ENCODE data around the gene C5AR2.

C5AR2 gene

DNA sequence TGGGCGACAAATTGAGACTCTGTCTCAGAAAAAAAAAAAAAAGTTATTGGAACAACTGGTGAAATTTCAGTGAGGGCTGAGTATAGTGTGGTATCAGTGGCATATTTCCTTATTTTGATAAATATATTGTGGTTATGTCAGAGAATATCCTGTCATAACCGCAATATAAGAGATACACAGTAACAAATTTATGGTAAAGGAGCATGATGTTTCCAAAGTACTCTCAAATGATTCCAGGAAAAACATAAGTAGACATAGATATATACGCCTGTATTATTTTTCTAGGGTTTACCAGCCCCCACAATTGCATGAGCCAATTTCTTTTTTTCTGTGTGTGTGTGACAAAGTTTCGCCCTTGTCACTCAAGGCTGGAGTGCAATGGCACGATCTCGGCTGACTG lies 28.0 kb upstream of the C5AR2 start:
- DNase-seq, result no peak
- no peaks in the 10 kb centered on the region for H3K4me1 ChIP-seq
- no peak overlapping the region for H3K4me3 ChIP-seq (ENCODE audit: low read depth, low read length)
- TF ChIP-seq, protein P1, sequence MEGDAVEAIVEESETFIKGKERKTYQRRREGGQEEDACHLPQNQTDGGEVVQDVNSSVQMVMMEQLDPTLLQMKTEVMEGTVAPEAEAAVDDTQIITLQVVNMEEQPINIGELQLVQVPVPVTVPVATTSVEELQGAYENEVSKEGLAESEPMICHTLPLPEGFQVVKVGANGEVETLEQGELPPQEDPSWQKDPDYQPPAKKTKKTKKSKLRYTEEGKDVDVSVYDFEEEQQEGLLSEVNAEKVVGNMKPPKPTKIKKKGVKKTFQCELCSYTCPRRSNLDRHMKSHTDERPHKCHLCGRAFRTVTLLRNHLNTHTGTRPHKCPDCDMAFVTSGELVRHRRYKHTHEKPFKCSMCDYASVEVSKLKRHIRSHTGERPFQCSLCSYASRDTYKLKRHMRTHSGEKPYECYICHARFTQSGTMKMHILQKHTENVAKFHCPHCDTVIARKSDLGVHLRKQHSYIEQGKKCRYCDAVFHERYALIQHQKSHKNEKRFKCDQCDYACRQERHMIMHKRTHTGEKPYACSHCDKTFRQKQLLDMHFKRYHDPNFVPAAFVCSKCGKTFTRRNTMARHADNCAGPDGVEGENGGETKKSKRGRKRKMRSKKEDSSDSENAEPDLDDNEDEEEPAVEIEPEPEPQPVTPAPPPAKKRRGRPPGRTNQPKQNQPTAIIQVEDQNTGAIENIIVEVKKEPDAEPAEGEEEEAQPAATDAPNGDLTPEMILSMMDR (IDR thresholded peaks at IDR 0.05; ENCODE audit: low read depth, low read length), result no peak
- no peaks in the 10 kb centered on the region for H3K36me3 ChIP-seq
- no peaks in the 10 kb centered on the region for H3K9me3 ChIP-seq
- H3K27me3 ChIP-seq, result peaks cover 2% of the 10 kb centered on the region

DNA sequence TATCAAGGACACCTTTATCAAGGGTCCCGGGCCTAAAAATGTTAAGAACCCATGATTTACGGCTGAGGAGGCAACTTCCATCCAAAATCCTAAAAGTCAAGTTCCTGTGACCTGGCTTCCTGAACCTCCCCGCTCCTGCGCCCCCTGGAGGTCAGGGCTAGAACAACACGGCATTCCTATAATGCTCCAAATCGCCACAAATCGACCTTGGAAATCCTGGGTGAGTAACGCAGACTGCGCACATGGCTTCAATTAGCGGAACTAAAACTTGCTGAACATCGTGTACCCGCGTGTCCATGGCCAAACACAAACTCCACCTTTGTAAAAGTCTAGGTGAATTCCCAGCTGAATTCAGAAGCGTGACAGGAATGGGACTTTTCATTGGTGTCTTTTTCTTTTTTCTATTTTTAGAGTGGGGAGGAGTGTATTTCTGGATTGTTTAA lies 26.6 kb upstream of the C5AR2 start:
- H3K27me3 ChIP-seq, result peaks cover 12% of the 10 kb centered on the region
- no peaks in the 10 kb centered on the region for H3K9me3 ChIP-seq
- no peaks in the 10 kb centered on the region for H3K36me3 ChIP-seq
- TF ChIP-seq, protein P1 (IDR thresholded peaks at IDR 0.05; ENCODE audit: low read depth, low read length), result peak; percentile 99
- H3K4me1 ChIP-seq, result no peaks in the 10 kb centered on the region
- H3K4me3 ChIP-seq (ENCODE audit: low read depth, low read length), result no peak overlapping the region
- DNase-seq, result peak; percentile 74

DNA sequence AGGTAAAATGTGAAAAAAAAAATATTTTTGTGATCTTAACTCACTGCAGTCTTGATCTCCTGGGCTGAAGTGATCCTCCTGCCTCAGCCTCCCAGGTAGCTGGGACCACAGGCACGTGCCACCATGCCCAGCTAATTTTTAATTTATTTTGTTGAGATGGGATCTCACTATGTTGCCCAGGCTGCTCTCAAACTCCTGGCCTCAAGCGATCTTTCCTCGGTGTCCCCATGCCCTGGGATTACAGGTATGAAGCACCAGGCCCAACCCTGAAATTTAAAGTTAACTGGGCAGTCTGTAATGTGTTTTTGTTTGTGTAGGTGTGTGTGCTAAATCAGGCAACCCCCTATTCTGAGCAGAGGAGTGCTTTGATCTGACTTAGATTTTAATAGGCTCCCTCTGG lies 25.7 kb upstream of the C5AR2 start:
- TF ChIP-seq, protein P1 (IDR thresholded peaks at IDR 0.05; ENCODE audit: low read depth, low read length), result no peak
- Histone ChIP-seq H3K27me3 (peaks cover 16% of the 10 kb centered on the region), H3K4me3 (ENCODE audit: low read depth, low read length) (no peak overlapping the region), H3K4me1 (no peaks in the 10 kb centered on the region), H3K36me3 (no peaks in the 10 kb centered on the region), H3K9me3 (no peaks in the 10 kb centered on the region)
- no peak for DNase-seq

DNA sequence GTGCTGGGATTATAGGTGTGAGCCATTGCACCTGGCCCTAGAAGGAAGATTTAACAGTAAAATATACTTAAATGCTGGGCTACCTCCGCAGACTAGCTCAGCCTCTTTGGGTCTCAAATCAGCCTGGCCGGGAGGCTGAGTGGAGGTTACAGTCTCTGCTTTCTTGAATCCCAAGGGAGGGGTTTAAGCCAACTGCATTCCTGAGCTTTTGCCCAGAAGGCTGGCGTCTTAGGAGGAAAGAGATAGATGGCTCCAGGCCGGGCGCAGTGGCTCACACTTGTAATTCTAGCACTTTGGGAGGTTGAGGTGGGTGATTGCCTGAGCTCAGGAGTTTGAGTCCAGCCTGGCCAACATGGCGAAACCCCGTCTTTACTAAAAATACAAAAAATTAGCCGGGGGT lies 22.9 kb upstream of the C5AR2 start:
- no peak for DNase-seq
- Histone ChIP-seq H3K9me3 (no peaks in the 10 kb centered on the region), H3K36me3 (no peaks in the 10 kb centered on the region), H3K4me1 (no peaks in the 10 kb centered on the region), H3K4me3 (ENCODE audit: low read depth, low read length) (no peak overlapping the region), H3K27me3 (peaks cover 16% of the 10 kb centered on the region)
- TF ChIP-seq, protein P1 (IDR thresholded peaks at IDR 0.05; ENCODE audit: low read depth, low read length), result no peak

DNA sequence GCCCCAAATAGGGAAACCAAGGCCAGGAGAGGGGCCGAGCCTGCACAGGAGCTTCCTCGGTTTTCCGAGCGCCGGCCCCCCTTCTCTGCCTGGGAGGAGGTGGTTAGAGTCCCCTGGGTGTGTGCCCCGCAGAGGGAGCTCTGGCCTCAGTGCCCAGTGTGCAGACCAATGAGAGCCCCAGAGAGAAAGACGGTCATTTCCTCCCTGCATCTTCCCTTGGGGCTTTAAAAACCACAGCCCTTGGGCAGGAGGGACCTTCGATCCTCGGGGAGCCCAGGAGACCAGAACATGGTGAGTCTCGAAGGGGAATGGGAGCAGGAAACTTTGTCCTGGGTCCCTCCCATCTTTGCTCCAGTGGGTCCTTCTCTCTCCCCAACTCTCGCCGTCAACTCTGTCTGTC lies 22.4 kb upstream of the C5AR2 start, which contains the start of gene C5AR1:
C5AR1 (plus strand) TSS at position 254 of the 400 bp plus-strand sequence; CDS start at position 289, 35 bp downstream.
- H3K4me1 ChIP-seq, result no peaks in the 10 kb centered on the region
- H3K36me3 ChIP-seq, result no peaks in the 10 kb centered on the region
- TF ChIP-seq, protein P1 (IDR thresholded peaks at IDR 0.05; ENCODE audit: low read depth, low read length), result no peak
- no peak within 1 kb of the TSS for H3K4me3 ChIP-seq (ENCODE audit: low read depth, low read length)
- H3K27me3 ChIP-seq, result peaks cover 16% of the 10 kb centered on the region
- no peak for DNase-seq
- no peaks in the 10 kb centered on the region for H3K9me3 ChIP-seq

DNA sequence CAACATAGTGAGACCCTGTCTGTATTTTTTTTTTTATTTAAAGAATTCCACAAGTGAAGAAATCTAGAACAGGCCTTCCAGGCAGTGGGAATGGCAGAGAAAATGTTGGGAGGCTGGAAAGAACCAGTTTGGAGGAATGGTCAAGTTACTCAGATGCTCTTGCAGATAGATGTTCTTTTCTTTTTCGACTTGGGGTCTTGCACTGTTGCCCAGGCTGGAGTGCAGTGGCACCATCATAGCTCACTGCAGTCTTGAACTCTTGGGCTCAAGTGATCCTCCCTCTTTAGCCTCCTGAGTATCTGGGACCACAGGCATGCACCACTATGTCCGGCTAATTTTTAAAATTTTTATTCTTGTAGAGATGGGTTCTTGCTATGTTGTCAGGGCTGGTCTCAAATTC lies 21.7 kb upstream of the C5AR2 start:
- H3K36me3 ChIP-seq, result no peaks in the 10 kb centered on the region
- H3K9me3 ChIP-seq, result no peaks in the 10 kb centered on the region; the same call in 1 of the 2 replicates
- no peaks in the 10 kb centered on the region for H3K4me1 ChIP-seq
- H3K4me3 ChIP-seq (ENCODE audit: low read depth, low read length), result no peak overlapping the region
- TF ChIP-seq, protein P1 (IDR thresholded peaks at IDR 0.05; ENCODE audit: low read depth, low read length), result no peak
- H3K27me3 ChIP-seq, result peaks cover 16% of the 10 kb centered on the region
- DNase-seq, result no peak
